RPMI8226 (cell line): ENCODE data around the gene GALNT18.

Experiments
- DNase-seq: peaks from one replicate; pipeline ENCODE4 v3.0.0-alpha.2; 2015

Gene GALNT18

DNA sequence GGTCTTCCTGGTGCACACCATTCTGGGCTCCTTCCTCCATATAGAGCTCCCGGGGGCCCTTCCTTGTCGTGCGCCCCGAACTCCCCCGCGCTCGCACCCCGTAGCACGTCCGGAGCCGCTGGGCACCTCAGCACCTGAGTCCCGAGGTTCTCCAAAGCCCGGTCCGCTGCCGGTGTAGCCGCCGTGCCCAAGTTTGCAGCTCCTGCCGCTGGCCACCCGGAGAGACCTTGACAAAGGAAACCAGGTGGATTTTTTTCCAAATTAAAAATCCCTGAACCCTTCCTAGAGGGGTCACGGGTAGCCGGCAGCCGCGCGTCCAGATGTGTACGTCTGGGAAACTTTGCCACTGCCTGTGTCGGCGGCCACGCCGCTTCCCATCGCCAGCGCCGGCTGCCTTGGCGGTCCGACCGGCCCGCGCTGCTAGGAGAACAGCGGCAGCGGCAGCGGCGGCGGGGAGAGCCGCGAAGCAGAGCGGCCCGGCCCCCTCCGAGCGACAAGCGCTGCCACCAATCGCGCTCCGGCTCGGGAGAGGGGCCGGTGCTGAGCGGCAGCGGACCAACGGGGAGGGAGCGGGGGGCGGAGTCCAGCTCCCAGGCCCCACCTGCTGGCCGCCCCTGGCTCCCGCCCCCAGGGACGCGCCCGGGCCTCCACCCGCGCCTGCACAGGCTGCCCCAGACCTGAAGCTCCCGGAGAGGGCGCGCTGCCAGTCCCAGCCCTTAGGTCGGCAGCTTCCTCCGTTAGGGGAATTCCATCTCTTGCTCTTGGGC, at the start of gene GALNT18:
Gene GALNT18, minus strand, starts transcription at position 433 of the 767 bp plus-strand sequence.
- DNase-seq: peak; percentile 93

DNA sequence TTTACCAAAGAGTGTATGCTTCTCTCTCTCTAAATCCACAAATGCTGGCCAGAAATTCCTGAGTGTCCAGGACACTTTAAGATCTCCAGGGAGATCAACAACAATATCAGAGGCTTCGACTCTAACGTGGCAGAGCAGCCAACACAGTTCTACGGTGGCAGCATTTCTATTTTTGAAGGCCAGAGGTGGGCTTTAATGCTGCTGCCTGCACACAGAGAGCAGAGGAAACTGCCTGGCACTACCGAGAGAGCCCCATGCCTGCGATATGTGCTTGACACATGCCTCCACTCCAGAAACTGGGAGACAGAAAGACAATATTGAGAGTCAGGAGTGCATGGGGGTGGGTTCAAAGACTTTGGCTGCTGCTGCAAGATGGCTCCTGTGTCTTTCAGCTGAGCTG, 48.8 kb upstream of the GALNT18 start:
- DNase-seq: no peak

DNA sequence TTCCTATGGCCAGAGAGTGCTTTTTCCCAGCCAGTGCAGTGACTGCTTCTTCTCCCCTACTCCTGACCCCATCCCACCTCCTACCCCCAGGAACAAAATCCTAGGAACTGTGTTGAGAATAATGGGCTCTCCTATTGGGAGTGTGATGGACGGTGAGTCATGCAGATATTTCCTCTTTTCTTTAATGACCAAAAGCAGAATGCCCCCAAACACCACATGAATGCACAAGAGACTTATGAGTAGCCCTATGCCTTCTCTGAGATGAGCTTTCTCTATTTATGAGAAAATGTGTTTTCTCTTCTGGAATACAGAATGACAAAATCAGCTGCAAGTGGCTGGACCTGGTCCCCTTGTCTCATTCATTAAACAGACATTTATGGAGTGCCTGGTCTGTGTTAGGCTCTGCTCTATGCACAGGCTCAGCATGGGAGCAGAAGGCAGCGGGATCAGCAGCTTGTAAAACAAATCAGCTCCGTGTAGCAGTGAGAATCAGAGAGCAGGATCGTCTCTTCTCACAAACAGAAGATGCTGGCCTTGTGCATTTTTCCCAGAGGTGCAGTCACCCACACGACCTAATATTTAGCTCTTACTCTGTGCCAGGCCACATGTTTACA, 47.5 kb upstream of the GALNT18 start:
- DNase-seq: no peak

DNA sequence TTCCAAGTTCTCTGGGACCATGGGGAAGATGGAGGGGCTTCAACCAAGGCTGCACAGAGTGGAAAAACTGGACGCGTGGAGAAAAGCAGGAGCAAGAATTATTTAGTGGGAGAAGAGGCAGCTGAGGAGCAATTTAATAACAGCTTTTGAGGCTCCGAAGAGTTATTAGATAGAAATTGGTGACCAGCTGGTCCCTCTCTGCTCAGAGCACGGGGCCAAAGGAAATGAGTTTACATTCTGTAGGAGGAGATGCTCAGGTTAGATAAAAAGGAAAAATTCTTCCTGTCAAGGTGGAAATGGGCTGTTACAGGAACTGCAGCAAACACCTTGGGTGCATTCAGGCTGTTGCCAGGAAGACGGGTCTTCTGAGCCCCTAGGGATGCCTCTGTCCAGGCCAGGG, 47.0 kb upstream of the GALNT18 start:
- no peak for DNase-seq

DNA sequence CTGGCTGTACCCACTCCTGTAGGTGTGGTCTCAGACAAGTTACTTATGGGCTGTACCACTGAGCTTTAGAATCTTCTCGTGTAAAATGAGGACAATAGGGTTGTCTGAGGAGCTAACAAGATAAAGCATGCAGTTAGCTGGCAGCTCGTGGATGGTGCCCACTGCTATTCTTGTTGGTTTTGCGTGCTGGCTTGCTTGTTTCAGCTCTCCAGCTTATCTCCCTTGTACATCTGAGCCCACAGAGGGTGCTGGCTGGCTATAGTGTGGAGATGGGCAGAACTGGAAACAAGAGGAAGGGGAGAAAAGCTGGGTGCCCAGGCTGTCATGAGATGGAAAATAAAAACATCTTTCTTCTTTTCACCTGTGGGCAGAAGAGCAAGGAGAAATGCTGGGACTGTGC, 46.5 kb upstream of the GALNT18 start:
- DNase-seq: no peak

DNA sequence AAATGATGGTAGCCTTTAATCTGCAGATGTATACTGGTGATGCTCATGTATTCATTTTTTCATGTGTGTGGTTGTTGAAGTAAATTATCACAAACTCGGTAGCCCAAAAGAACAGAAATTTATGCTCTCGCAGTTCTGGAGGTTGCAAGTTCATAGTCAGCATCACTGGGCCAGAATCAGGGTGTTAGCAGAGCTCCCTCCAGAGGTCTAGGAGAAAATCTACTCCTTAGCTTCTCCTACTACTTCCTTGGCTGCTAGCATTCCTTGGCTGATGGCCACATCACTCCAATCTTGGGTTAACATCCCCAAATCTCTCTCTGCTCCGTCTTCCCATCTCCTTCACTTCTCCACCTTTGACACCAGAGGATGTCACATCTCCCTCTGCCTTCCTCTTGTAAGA, 45.3 kb upstream of the GALNT18 start:
- no peak for DNase-seq

DNA sequence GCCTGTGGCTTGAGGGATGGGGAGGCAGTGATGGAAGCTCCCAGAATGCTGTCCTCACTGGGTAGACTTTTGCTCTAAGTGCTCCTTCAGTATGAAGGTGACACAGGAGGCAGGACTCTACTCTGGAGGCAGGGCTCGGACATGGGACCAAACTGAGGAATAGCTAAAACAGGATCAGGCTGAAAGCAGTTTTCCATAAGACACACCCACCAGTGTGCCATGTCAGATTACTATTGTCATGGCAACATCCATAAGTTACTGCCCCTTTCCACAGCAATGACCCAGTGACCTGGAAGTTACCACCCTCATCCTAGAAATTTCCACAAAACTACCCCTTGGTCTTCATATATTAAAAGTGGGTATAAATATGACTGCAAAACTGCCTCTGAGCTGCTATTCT, 43.6 kb upstream of the GALNT18 start:
- DNase-seq: no peak

DNA sequence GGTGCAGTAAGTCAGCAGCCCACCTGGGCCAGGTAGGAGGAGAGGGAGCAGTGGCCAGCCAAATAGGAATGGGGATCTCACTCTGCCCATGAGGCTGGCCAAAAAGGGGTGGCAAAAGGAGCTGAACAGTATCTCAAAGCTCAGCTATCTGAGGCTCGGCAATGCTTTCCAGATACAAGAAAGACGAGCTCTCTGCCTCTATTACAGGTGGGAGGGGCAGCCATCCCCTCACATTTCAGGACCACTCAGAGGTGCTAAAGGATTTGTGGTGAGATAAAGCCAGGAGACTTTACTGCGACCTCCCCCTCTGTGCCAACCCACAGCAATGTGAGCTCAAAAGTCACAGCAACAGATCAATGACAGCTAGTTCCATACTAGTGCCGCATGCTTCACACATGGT, 42.1 kb upstream of the GALNT18 start:
- DNase-seq: no peak

DNA sequence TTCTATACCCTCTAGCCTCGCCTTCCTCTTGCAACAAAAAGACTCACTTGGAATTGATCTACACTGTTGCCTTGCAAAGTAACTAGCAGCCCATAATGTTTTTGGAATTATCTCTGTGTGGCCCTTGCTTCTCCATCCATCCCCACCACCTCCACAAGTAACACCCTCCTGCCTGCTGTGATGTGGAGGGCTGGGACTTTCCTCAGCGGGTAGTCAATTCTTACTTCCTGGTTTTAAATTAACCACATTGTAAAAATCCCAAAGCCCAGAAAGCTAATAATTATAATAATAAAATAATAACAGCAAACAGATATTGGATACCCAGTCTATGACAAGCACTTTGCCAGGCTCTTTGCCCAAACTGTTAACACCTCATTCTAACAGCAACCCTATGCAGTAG, 40.8 kb upstream of the GALNT18 start:
- DNase-seq: no peak

DNA sequence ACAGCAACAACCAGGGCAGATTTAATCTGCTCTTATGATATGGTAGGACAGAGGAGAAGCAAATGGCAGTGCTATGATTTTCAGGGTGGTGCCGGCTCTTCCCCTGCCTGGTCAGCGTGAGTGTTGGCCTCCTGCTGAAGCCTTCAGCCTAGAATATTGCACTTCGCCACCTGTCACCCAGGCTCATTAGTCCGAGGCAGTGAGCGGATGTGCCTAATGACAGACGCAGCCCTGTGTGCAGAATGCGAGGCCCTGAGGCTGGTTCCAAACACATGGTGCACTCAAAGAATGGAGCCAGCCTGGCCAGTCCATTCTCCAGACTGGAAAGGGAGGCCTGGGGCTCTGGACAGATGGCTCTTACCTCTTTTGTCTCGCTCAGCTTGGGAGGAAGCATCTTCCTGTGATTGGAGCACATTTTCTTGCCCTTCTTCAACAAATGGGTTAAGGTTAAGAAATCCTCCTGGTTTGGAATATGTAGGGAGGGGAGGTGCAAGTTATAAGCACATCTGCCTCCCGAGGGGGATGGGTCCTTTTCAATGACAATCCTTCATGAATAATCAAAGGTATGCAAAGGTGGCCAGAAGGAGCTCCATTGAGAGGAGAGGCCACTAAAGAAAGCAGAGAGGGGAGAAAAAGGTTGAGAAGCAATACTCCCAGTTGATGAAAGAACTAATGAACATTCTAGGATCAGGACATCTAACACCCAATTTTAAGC, 39.7 kb upstream of the GALNT18 start:
- DNase-seq: no peak

DNA sequence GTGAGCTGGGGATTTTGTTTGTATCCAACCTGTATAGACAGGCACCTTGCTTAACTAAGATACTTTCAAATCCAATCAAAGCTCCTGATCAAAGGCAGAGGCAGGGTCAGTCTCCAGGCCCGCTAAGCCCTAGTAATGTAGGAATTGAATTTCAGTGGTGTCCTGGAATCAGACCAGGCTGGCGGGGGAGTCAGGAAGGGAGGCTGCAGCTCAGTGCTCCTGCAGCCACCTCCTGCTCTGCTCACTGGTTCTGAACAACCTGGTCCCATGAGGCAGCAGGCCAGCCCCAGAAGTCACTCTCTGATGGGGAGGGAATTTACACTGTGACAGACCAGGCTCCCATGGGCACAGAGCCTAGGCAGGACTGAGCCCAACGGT, 38.5 kb upstream of the GALNT18 start:
- no peak for DNase-seq

DNA sequence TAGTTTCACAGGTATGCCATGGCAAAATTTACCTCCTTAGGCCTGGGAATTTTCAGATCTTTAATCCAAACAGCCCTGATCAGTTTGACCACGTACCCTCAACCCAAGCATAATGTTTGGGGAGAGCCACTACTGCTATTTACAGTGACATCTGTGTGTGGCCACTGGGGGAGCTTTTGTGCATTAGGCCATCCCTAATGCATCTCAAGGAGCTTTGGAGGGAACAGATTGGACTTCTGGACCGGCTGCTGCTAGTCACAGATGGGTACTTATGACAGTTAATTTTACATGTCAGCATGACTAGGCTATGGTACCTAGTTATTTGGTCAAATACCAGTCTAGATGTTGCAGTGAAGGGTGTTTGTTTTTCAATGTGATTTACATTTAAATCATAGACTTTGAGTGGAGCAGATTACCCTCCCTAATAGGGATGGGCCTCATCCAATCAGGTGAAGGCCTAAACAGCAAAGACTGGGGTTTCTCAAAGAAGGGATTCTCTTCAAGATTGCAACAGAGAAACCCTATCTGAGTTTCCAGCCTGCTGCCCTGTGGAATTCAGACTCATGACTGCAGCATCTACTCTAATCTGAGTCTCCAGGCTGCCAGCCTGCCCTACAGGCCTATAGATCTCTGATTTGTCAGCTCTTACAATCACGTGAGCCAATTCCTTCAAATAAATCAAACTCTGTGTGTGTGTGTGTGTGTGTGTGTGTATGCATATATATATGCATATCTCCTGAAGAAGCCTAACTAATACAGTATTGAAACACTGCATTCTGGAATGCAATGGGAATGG, 38.0 kb upstream of the GALNT18 start:
- no peak for DNase-seq

DNA sequence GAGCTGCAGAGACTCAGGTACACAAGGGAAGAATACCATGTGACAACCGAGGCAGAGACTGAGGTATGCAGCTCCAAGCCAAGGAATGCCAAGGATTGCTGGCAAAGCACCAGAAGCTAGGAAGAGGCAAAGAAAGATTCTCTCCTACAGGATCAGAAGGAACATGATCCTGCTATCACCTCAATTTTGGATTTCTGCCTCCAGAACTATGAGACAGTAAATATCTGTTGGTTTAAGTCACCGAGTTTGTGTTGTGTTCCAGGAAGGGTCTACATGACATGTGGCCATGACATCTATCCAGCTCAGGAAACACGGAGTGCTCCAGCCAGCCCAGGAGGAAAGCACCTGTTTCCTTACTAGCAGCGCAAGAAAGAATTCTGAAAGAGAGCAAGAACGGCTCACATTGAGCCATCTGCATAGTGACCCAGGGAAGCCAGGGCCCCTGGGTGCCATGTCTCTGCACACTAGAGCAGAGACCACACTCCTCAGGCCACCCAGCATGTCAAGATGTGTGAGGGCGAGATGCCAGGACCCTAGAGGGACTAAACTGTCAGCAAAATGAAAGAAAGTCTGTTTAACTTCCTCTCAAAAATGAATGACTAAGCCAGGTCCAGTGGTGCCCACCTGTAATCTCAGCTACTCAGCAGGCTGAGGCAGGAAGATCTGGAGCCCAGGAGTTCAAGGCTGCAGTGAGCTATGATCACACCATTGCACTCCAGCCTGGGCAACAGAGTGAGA, 35.6 kb upstream of the GALNT18 start:
- peak; percentile 23 for DNase-seq

DNA sequence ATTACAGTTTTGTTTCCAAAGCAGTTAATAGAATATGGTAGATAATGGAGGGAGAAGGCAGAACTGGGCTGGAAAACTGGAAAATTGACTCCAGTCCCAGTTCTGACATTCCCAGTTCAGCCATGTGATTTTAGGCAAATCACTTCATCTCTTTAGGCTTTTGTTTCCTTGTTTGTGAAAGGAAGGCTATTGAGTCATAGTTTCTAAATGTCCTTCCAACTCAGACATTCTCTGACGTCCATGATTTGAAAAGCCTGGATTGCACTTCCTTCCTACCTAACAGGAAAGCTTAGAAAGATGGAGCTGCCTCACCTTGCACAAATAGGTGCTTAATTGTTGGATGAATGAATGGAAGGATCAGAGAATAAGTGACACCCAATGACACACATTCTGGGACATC, 19.8 kb upstream of the GALNT18 start:
- DNase-seq: no peak

DNA sequence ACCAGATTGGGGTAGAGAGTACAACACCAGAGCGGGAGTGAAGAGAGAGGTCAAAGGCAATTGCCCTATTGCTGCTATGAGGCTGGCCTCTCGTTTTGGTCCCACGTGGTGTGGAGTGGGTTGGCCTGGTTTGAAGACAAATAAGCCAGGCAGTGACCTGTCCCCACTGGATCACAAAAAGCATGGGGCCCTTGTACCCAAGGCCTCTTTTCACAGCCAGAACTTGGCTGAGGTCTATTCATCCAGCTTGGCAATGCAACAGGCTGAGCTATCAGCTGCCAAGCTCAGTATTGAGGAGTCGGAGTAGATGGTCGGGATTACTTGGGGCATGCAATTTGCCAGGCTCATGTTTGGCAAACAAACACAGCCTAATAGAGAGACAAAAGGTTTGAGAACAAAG, 19.2 kb upstream of the GALNT18 start:
- no peak for DNase-seq

DNA sequence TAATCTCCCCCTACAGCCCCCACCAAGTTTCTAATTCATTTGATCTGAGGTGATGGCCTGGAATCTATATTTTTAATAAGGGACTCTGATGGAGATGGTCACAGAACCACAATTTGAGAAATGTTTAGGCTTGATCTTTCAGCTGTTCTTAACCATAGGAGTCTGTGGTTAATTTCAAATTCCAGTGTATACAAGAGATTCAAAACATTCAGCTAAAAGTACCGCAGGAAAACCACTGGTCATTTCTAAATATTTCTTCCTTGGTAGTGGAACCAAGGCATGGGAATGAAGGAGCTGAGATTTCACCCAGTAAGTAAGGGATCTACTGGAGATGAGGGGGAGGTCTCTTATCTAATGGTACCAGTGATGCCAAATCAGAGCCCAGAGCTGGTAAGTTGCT, 18.3 kb upstream of the GALNT18 start:
- no peak for DNase-seq

DNA sequence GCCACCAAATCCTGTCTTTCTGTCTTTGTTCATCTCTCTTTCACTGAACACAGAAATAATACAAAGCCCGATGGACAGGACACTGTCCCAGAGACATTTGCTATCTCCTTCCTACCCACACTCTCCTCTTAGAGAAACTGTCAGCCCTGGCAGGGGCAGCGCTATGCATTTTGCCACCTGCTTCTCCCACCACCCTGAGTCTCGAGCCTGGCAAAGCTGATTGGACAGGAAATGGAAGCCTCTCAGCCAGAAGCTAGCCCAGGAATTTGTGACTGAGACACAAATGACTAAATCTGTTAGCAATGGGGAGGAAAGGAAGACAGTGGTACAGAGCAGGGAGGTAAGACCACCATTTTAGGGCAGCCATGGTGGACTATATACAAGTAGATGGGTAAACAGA, 14.9 kb upstream of the GALNT18 start:
- no peak for DNase-seq

DNA sequence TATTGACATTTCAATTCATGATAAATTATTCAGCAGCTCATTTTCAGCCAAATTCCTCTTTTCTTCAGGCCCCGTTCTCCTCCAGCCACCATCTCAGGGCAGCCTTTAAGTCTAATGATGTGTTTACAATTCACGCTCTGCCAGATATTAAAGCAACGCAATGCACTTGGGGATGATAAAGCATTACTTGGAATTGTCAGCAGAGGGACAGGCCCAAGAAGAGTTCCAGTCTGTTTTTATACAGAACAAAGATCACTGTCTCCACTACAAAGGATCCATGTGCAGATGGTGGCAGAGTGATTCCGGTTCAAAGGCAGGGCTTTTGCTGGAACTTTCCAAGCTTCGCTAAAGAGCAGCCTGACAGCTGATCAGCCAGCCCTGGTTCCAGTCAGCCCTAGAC, 13.6 kb upstream of the GALNT18 start:
- no peak for DNase-seq

DNA sequence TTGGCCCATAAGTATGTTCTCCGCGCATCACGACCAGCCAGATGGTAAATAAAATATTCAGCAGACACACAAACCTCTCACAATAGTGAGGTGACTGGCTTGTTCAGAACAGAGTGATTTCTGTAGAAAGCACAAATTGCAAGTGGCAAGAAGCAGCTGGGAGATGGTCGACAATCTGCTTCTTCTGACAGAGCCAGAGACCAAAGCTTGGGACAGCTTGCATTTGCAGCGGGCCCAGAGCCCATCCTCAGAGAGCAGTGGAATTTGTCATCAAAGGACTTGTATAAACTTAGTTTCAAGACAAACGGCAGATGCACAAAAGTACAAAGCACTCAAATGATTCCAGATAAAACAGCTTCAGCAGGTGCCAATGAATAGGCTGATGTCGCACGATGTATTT, 7.6 kb upstream of the GALNT18 start:
- no peak for DNase-seq

DNA sequence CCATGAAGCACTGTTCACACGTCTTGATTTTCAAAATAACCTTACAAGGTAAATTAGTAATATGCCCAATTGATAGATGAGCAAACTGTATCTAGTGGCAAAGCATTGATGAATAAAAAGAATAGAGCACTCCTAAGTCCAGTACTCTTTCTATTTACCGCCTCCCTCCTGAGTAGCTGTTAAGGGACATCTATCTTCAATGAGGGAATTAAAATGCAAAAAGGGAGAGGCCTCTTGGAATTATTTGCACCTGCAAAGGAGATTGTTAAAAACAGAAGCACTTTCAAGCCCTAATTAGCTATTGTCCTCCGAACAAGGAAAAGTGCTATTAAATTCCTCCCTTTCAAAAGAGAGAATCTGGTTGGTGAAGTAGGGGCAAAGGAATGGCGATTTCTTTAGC, 6.8 kb upstream of the GALNT18 start:
- DNase-seq: no peak

DNA sequence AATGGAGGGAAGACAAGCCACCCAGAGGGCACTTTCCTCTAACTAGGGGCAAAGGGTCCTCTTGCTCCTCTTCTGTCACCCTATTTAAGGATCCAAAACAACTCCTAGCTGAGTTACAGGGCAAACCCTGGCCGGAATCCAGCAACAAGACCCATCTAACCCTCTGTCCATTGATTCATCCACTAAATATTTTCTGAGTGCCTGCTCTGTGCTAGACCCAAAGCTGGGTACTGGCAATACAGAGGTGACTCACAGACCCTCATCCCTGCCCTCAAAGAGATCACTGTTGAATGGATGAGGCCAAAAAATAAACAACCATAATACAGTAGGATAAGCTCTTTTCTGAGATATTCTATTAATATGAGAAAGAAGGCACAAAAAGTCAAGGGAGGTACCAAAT, 4.3 kb upstream of the GALNT18 start:
- DNase-seq: no peak

DNA sequence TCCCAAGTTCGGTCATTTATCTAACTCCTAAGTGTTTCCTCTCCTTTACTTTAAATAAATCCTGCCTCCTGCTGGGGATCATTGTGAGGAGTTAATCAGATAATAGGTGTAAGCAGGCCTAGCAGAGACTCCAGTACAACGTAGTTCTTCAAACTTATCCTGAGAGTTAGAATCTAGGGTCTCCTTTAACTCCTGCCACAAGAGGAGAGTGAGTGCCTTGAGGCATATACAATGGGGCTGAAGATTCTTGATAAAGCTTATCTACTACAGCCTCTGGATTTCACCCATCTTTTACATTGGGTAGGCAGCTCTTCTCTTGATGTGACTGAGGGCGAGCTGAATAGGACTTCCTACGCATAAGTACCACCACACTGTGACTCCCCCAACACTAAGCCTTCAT, 3.1 kb upstream of the GALNT18 start:
- no peak for DNase-seq

DNA sequence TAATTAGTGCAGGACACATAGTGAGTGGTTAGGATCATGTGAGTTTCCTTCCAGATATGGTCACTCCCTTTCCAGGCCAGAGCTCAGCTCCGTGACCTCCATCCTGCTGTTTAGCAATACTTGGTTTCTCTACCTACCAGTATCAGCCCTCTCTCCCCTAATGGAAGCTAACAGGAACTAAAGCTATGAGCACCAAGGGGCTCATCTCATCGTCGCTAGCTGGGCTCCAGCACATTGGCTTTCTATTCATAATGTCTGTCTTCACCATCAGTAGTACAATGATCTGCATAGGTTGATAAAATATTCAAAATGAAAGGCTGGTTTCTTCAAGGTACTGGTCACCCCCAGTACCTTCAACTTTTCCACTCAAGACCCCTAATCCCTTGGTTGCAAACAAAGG, 2.4 kb upstream of the GALNT18 start:
- no peak for DNase-seq
